ENCODE data around the gene GRIN3B.
"Not testable (repeated sequence)": the region's sequence is repeated elsewhere in the genome, so short reads cannot be mapped to it uniquely, and the experiment has no call there.

Gene GRIN3B, protein sequence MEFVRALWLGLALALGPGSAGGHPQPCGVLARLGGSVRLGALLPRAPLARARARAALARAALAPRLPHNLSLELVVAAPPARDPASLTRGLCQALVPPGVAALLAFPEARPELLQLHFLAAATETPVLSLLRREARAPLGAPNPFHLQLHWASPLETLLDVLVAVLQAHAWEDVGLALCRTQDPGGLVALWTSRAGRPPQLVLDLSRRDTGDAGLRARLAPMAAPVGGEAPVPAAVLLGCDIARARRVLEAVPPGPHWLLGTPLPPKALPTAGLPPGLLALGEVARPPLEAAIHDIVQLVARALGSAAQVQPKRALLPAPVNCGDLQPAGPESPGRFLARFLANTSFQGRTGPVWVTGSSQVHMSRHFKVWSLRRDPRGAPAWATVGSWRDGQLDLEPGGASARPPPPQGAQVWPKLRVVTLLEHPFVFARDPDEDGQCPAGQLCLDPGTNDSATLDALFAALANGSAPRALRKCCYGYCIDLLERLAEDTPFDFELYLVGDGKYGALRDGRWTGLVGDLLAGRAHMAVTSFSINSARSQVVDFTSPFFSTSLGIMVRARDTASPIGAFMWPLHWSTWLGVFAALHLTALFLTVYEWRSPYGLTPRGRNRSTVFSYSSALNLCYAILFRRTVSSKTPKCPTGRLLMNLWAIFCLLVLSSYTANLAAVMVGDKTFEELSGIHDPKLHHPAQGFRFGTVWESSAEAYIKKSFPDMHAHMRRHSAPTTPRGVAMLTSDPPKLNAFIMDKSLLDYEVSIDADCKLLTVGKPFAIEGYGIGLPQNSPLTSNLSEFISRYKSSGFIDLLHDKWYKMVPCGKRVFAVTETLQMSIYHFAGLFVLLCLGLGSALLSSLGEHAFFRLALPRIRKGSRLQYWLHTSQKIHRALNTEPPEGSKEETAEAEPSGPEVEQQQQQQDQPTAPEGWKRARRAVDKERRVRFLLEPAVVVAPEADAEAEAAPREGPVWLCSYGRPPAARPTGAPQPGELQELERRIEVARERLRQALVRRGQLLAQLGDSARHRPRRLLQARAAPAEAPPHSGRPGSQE

GRCh38 chr19:1000095-1000494, at the start of gene GRIN3B:
TSS of gene GRIN3B (plus strand) at chr19:1000419. CDS start at chr19:1000438, 19 bp downstream.
- DNase-seq (ENCODE audit: low read depth in 3 of 3), result peak; percentile 33 to 74 (median 46)

DNA sequence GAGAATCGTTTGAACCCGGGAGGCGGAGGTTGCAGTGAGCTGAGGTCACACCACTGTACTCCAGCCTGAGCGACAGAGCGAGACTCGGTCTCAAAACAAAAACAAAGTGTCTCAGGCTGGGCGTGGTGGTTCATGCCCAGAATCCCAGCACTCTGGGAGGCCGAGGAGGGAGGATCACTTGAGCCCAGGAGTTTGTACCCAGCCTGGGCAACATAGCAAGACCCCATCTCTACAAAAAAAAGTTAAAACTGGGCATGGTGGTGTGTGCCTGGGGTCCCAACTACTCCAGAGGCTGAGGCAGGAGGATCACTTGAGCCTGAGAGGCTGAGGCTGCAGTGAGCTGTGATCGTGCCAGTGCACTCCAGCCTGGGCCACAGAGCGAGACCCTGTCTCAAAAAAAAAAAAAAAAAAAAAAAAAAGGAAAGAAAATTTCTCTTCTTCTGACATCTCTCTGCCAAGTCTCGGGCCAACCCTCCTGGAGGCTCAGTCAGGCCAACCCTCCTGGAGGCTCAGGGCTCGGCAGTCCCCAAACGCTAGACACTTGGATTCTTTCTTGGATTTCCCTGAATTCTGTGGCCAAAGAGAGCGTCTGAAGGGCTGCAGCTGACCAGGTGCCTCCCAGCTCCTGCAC, 48.1 kb upstream of the GRIN3B start:
- no peak for DNase-seq (ENCODE audit: low read depth in 3 of 3)

- DNase-seq (ENCODE audit: low read depth in 3 of 3), result no peak
Measured at GRCh38 chr19:952680-953444, 47.4 kb upstream of the GRIN3B start.

DNA sequence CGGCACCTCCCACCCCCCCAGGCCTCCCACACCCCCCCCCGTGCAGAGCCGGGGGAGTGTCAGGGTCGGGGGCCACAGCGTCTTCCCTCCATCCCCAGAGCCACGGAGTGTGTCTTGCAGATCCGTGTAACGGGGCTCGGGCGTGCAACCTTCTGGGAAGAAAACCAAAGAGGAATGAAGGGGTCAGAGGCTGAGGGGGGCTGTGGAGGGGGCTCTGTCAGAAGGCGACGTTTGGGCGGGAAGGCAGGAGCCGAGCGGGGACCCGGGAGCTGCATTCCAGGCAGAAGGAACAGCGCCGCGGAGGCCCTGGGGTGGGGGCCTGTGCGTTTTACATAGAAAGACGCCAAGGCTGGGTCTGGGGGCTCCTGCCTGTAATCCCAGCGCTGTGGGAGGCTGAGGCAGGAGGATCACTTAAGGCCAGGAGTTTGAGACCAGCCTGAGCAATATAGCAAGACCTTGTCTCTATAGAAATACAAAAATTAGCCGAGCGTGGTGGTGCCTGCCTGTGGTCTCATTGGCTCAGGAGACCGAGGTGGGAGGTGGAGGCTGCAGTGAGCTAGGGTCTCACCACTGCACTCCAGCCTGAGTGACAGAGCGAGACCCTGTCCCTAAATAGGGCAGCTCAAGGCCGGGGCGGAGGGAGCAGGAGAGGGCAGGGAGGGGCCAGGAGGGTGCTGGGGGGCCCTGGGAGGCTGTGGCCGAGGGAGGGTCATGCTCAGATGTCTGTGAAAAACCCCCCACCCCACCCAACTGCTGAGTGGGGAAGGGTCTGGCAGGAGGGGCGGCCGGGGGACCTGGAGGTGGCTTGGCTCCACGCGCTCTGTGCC, 46.6 kb upstream of the GRIN3B start:
- DNase-seq (ENCODE audit: low read depth in 3 of 3), result no peak

DNA sequence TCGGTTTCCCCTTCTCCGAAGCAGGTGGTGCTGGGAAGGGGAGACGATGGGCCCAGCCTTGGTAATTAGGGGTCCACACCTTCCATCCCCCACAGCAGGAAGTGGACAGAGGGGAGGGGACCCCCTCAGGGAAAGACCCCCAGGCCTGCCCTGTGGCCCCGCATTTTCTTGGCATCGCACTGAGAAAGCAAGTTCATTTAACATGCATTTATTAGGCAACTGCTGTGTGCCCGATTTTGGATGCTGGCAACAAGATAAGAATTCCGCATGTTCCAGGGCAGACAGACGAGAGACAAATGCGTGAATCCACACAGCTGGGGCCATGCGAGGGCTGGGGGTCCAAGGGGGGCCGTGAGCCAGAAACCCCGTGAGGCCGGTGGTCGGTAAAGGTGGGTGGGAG, 45.9 kb upstream of the GRIN3B start:
- no peak for DNase-seq (ENCODE audit: low read depth in 3 of 3)

DNA sequence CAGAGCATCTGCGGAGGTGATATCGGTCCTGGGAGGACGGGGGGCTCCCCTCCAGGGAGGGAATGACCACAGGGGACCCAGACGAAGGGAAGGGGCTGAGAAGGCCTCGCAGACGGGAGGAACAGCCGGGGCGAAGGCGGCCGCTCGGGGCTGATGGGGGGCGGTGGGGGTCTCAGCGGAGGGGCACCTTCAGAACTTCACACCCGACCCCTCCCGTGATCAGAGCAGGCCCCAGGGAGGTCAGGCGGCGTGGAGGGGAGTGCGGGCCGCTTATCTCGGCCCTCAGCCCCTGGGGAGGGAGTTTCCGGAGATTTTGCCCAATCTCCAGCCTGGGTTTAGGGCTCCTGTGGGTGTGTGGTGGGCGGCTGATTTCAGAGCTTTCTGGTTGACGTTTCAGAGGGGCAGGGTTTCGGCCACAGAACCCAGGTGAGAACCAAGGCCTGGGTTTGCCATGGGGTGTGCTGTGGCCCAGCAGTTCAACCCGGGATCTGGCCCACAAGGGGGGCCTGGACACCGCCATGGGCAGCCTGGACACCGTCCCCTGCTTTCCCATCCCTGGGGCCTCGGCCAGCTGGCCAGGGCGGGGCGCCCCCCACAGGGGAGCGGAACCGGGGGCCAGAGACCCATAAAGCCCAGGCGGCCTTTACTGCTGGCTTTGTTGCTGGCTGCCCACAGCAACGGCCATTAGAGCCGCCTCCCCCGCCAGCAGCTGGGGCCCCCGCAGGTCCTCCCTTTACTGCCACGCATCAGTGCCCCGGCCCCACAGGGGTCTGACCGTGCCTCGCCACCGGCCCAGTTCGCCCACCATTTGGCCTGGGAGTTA, 45.3 kb upstream of the GRIN3B start:
- no peak for DNase-seq (ENCODE audit: low read depth in 3 of 3)

- no peak for DNase-seq (ENCODE audit: low read depth in 3 of 3)
Measured at GRCh38 chr19:955803-956765, 44.1 kb upstream of the GRIN3B start.

DNA sequence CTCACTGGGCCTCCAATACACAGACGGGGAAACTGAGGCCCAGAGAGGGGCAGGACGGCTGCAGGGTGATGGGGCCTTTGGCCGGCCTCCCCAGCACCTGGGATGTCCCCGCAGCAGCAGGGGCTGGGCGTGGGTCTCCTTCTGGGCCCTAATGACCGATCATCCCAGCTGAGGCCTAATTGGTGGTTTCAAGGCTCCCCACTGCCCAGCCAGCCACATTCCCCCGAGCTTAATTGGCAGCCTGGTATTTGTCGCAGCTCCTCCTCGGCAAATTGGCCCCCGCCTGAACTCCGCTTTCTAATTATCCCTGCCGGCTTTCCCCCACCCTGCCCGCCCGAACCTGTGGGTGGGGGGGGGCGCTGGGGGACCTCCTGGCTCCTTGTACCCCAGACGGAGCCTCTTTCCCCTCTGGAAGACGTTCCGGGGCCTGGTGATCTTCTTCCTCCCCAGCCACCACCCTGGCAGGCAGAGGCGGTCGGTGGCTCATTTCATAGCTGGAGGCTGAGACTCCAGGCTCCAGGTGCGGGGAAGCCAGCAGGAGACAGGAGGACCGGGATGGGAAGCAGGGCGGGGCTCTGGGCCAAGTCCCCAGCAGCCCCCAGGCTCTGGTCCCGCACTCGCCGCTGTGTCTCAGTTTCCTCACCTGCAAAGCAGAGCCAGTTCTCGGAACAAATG, 43.3 kb upstream of the GRIN3B start:
- no peak for DNase-seq (ENCODE audit: low read depth in 3 of 3)

DNA sequence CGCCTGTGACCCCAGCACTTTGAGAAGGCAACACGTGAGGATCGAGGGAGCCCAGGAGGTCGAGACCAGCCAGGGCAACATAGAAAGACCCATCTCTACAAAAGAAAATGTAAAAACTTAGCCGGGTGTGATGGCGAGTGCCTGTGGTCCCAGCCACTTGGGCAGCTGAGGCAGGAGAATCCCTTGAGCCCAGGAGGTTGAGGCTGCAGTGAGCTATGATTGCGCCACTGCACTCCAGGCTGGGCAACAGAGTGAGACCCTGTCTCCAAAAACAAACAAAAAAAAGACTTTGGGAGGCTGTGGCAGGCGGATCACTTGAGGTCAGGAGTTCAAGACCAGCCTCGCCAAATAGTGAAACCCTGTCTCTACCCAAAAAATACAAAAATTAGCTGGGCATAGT, 42.6 kb upstream of the GRIN3B start:
- not testable (repeated sequence) for DNase-seq (ENCODE audit: low read depth in 3 of 3)

- DNase-seq (ENCODE audit: low read depth in 3 of 3), result peak; percentile 16 to 58 (median 32)
Measured at GRCh38 chr19:958967-959855, 41.0 kb upstream of the GRIN3B start.

GRCh38 chr19:960020-960419, 40.2 kb upstream of the GRIN3B start:
- DNase-seq (ENCODE audit: low read depth in 3 of 3), result no peak

DNA sequence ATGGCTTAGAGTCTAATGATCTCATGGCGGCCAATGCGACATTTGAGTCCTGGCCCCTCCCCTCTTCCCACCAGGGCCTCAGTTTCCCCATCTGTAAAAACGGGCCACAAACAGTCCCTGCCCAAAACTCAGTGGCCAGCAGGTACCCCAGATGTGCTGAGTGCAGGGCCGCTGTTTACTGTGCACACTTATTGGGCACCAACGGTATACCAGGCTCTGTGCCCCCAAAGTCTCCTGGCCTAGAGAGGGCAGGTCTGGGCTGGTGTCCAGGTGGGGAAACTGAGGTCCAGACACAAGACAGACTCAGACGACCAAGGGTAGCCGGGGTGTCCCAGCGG, 39.6 kb upstream of the GRIN3B start:
- no peak for DNase-seq (ENCODE audit: low read depth in 3 of 3)

- DNase-seq (ENCODE audit: low read depth in 3 of 3), result no peak
Measured at GRCh38 chr19:961866-962620, 38.2 kb upstream of the GRIN3B start.

- no peak for DNase-seq (ENCODE audit: low read depth in 3 of 3)
Measured at GRCh38 chr19:962683-963400, 37.4 kb upstream of the GRIN3B start.

DNA sequence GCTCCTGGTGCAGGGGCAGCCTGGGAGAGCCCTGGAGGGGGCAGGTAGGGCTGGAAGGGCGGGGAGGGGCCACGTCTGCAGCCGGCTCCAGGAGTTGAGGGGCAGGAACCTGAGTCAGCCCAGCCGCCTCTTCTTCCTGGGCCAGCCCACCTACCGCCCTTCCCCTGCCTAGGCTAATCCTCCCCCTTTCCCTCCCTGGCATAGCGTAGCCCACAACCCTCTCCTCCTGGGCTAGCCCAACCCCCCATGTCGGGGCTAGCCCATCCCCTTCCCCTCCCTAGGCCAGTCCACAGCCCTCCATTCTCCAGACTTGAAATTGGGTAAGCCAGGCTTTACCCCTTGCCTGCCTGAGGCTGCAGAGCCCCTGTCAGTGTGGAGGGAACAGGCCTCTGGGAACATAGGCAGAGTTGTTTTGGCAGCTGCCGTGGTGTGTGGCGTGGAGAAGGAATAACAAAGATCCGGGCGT, 36.7 kb upstream of the GRIN3B start:
- no peak for DNase-seq (ENCODE audit: low read depth in 3 of 3)

Measured in stimulated activated CD4-positive, alpha-beta T cell treated with anti-CD3 and anti-CD28 coated beads, TNF-alpha, amount 100 ng/mL, for 24 hours (primary cell).